ENCODE data around the gene NAALADL1. TPM values are rescaled to one million over a fixed set of nuclear protein-coding genes. Genes with fewer than 3 reads are reported as not detected.

Gene NAALADL1
- polyA plus RNA-seq, 1 experiment, result 9.4 TPM

- Histone ChIP-seq H3K9me3 (ENCODE audit: control insufficient read depth, insufficient read depth, low read length) (no peaks in the 10 kb centered on the region; the same call in 1 of the 2 replicates), H3K27ac (ENCODE audit: low read depth, low read length) (no peak overlapping the region), H3K4me3 (ENCODE audit: low read depth, low read length) (no peak overlapping the region), H3K27me3 (ENCODE audit: control insufficient read depth, insufficient read depth, low read length) (peaks cover 6% of the 10 kb centered on the region)
- TF ChIP-seq CTCF (IDR thresholded peaks at IDR 0.05; ENCODE audit: low read depth, low read length), result no peak
- ChIA-PET CTCF (no interaction called here), POLR2A (no interaction called here)
- DNase-seq (ENCODE audit: low read depth, low spot score), result no peak
Observed at GRCh38 chr11:65059523-65059922, 1.2 kb upstream of the NAALADL1 start.

- H3K9me3 ChIP-seq (ENCODE audit: control insufficient read depth, insufficient read depth, low read length), result no peaks in the 10 kb centered on the region; the same call in 1 of the 2 replicates
- no peak for TF ChIP-seq CTCF (IDR thresholded peaks at IDR 0.05; ENCODE audit: low read depth, low read length)
- no peak overlapping the region for H3K27ac ChIP-seq (ENCODE audit: low read depth, low read length)
- POLR2A ChIA-PET, result no interaction called here
- H3K27me3 ChIP-seq (ENCODE audit: control insufficient read depth, insufficient read depth, low read length), result peaks cover 7% of the 10 kb centered on the region
- no peak for DNase-seq (ENCODE audit: low read depth, low spot score)
- no peak overlapping the region for H3K4me3 ChIP-seq (ENCODE audit: low read depth, low read length)
- CTCF ChIA-PET, result no interaction called here
Observed at GRCh38 chr11:65058012-65058411, 341 bp downstream of the NAALADL1 start.

GRCh38 chr11:65057526-65057925, 827 bp downstream of the NAALADL1 start:
- Histone ChIP-seq H3K4me3 (ENCODE audit: low read depth, low read length) (no peak overlapping the region), H3K27me3 (ENCODE audit: control insufficient read depth, insufficient read depth, low read length) (peaks cover 10% of the 10 kb centered on the region), H3K27ac (ENCODE audit: low read depth, low read length) (no peak overlapping the region), H3K9me3 (ENCODE audit: control insufficient read depth, insufficient read depth, low read length) (no peaks in the 10 kb centered on the region; the same call in 1 of the 2 replicates)
- no peak for DNase-seq (ENCODE audit: low read depth, low spot score)
- POLR2A ChIA-PET, result no interaction called here
- TF ChIP-seq CTCF (IDR thresholded peaks at IDR 0.05; ENCODE audit: low read depth, low read length), result no peak
- CTCF ChIA-PET, result no interaction called here

GRCh38 chr11:65056999-65057398, 1.4 kb downstream of the NAALADL1 start:
- POLR2A ChIA-PET, result no interaction called here
- no peak for DNase-seq (ENCODE audit: low read depth, low spot score)
- H3K27ac ChIP-seq (ENCODE audit: low read depth, low read length), result no peak overlapping the region
- no peak for TF ChIP-seq CTCF (IDR thresholded peaks at IDR 0.05; ENCODE audit: low read depth, low read length)
- no peak overlapping the region for H3K4me3 ChIP-seq (ENCODE audit: low read depth, low read length)
- H3K9me3 ChIP-seq (ENCODE audit: control insufficient read depth, insufficient read depth, low read length), result no peaks in the 10 kb centered on the region; the same call in 1 of the 2 replicates
- CTCF ChIA-PET, result no interaction called here
- H3K27me3 ChIP-seq (ENCODE audit: control insufficient read depth, insufficient read depth, low read length), result peaks cover 10% of the 10 kb centered on the region

GRCh38 chr11:65055538-65055937, 2.8 kb downstream of the NAALADL1 start:
- CTCF ChIA-PET, result no interaction called here
- no peak for DNase-seq (ENCODE audit: low read depth, low spot score)
- TF ChIP-seq CTCF (IDR thresholded peaks at IDR 0.05; ENCODE audit: low read depth, low read length), result no peak

More at GRCh38 chr11:65055538-65055937, 2.8 kb downstream of the NAALADL1 start:
- Histone ChIP-seq H3K9me3 (ENCODE audit: control insufficient read depth, insufficient read depth, low read length) (no peaks in the 10 kb centered on the region), H3K27me3 (ENCODE audit: control insufficient read depth, insufficient read depth, low read length) (peaks cover 10% of the 10 kb centered on the region), H3K27ac (ENCODE audit: low read depth, low read length) (no peak overlapping the region), H3K4me3 (ENCODE audit: low read depth, low read length) (no peak overlapping the region)
- POLR2A ChIA-PET, result no interaction called here

Data from AG04450 (cell line).